Mesothelial cell of epicardium (in vitro differentiated cells): Measurements from ENCODE around the gene MARCHF6. TPM values are rescaled to one million over a fixed set of nuclear protein-coding genes. Genes with fewer than 3 reads are reported as not detected.

Experiments used
- DNase-seq, 2 experiments: peaks; one replicate each; pipeline ENCODE4 v3.0.0; 2021; ENCODE audit warnings: low spot score in 2 of 2; ENCODE audit not compliant: unreplicated experiment in 2 of 2
- H3K27ac Mint-ChIP-seq: 2 replicates; pipeline ENCODE4 v1.8.0; 2021; ENCODE audit warnings: mixed read lengths
- H3K27me3 Mint-ChIP-seq: 2 replicates; pipeline ENCODE4 v1.8.0; 2021; ENCODE audit warnings: low read depth, mixed read lengths
- H3K36me3 Mint-ChIP-seq: 2 replicates; pipeline ENCODE4 v1.8.0; 2021; ENCODE audit warnings: mixed read lengths
- H3K4me1 Mint-ChIP-seq: 2 replicates; pipeline ENCODE4 v1.8.0; 2021; ENCODE audit warnings: mixed read lengths
- H3K4me3 Mint-ChIP-seq: 2 replicates; pipeline ENCODE4 v1.8.0; 2021; ENCODE audit warnings: mild to moderate bottlenecking, moderate library complexity, mixed read lengths
- H3K9me3 Mint-ChIP-seq: 2 replicates; pipeline ENCODE4 v1.8.0; 2021; ENCODE audit warnings: mixed read lengths
- total RNA-seq: library from RNA; stranded (reverse); gene quantifications from 3 replicates; pipeline ENCODE4 v1.2.1, GENCODE V29; 2021
- TF ChIP-seq, protein P1 (sequence below): fragments of 200-600 bp; sonication (generic); IDR thresholded peaks from one replicate; pipeline ENCODE4 v1.5.0; 2021; ENCODE audit warnings: antibody characterized with exemption; ENCODE audit not compliant: unreplicated experiment

Gene MARCHF6
- total RNA-seq, 1 donor from 2014 or later, result 273 TPM

DNA sequence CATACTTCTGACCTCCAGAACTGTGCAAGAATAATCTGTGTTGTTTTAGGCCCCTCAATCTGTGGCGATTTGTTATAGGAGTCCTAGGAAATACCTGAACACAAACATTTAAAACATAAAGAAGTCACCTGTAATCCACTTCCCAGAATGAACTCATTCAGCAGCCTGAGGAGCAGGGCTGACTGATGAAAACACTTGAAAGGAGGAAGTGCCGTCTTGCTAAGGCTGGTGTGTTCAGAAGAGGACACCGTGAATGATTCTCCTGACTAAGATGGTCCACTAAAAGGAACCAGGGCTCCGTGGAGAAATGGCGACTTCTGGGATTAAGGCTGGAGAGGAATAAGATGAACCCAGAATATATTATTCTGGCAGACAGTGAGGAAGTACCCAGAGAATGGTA lies 18.7 kb upstream of the MARCHF6 start:
- Mint-ChIP-seq H3K4me1 (peaks cover 28% of the 10 kb centered on the region), H3K27me3 (peaks cover 58% of the 10 kb centered on the region), H3K36me3 (no peaks in the 10 kb centered on the region), H3K27ac (no peak overlapping the region), H3K4me3 (peak overlapping the region; percentile 6), H3K9me3 (no peaks in the 10 kb centered on the region)
- DNase-seq, result no peak
- TF ChIP-seq, protein P1, sequence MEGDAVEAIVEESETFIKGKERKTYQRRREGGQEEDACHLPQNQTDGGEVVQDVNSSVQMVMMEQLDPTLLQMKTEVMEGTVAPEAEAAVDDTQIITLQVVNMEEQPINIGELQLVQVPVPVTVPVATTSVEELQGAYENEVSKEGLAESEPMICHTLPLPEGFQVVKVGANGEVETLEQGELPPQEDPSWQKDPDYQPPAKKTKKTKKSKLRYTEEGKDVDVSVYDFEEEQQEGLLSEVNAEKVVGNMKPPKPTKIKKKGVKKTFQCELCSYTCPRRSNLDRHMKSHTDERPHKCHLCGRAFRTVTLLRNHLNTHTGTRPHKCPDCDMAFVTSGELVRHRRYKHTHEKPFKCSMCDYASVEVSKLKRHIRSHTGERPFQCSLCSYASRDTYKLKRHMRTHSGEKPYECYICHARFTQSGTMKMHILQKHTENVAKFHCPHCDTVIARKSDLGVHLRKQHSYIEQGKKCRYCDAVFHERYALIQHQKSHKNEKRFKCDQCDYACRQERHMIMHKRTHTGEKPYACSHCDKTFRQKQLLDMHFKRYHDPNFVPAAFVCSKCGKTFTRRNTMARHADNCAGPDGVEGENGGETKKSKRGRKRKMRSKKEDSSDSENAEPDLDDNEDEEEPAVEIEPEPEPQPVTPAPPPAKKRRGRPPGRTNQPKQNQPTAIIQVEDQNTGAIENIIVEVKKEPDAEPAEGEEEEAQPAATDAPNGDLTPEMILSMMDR, result no peak

DNA sequence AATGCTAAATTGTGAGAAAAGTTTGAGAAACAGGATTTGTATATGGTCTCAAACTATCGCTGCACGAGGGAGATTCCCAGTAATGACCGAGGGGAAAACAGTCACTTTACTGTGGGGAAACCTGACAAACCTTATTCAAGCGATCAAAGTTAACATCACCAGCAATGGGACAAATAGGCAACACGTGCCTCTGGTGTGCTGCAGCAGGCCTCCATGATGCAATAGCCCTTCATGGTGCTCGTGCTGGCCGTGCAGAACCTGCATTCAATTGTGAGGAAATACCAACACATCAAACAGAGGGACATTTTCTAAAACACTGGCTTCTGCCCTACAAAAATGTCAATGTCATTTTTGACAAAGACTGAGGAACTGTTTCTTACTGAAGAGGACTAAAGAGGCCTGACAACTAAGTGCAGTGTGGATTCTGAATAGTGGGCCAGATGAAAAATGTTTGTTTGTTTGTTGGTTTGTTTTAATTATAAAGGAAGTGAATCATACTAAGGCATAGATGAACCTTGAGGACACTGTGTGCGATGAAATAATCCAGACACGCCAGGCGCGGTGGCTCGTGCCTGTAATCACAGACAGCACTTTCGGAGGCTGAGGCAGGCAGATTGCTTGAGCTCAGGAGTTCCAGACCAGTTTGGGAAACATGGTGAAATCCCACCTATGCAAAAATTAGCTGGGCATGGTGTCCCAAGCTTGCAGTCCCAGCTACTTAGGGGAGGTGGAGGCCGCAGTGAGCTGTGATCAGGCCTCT lies 17.6 kb upstream of the MARCHF6 start:
- H3K27me3 Mint-ChIP-seq, result peaks cover 50% of the 10 kb centered on the region
- no peaks in the 10 kb centered on the region for H3K36me3 Mint-ChIP-seq
- peaks cover 19% of the 10 kb centered on the region for H3K4me1 Mint-ChIP-seq
- no peak overlapping the region for H3K4me3 Mint-ChIP-seq
- DNase-seq, result no peak
- TF ChIP-seq, protein P1, result no peak
- no peaks in the 10 kb centered on the region for H3K9me3 Mint-ChIP-seq
- no peak overlapping the region for H3K27ac Mint-ChIP-seq

DNA sequence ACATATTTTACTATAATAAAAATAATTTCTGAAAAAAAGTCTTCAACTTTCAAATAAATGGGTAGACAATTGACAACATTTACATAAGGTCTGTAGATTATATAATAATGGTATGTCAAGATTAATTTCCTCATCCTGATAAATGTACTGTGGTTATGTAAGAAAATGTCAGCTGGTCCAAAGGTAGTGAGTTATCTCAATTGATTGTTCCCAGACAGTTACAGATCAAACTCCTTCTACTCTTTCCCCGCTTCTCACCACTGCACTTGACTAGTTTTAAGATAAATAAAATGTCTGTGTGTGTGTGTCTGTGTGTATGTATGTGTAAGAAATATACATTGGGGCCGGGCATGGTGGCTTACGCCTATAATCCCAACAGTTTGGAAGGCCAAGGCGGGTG lies 16.4 kb upstream of the MARCHF6 start:
- Mint-ChIP-seq H3K9me3 (no peaks in the 10 kb centered on the region), H3K27ac (no peak overlapping the region), H3K36me3 (no peaks in the 10 kb centered on the region), H3K27me3 (peaks cover 38% of the 10 kb centered on the region), H3K4me3 (no peak overlapping the region), H3K4me1 (peaks cover 7% of the 10 kb centered on the region)
- no peak for DNase-seq
- TF ChIP-seq, protein P1, result no peak

DNA sequence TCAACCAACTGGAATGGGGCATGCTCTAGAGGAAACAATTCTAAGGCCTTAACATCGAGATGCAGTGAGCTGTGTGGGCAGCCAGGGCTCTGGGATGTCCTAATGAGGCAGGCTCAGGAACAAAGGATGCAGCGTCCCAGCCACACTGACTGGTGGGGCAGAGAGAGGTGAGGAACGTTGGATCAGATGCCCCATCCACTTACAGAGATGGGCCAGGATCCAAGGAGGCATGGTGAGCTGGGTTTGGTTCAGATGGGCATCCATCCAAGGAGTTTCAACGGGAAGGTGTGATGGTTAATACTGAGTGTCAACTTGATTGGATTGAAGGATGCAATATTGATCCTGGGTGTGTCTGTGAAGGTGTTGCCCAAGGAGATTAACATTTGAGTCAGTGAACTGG lies 15.5 kb upstream of the MARCHF6 start:
- Mint-ChIP-seq H3K4me1 (peaks cover 5% of the 10 kb centered on the region), H3K36me3 (no peaks in the 10 kb centered on the region), H3K27ac (no peak overlapping the region), H3K9me3 (no peaks in the 10 kb centered on the region), H3K27me3 (peaks cover 29% of the 10 kb centered on the region), H3K4me3 (no peak overlapping the region)
- TF ChIP-seq, protein P1, result no peak
- no peak for DNase-seq

DNA sequence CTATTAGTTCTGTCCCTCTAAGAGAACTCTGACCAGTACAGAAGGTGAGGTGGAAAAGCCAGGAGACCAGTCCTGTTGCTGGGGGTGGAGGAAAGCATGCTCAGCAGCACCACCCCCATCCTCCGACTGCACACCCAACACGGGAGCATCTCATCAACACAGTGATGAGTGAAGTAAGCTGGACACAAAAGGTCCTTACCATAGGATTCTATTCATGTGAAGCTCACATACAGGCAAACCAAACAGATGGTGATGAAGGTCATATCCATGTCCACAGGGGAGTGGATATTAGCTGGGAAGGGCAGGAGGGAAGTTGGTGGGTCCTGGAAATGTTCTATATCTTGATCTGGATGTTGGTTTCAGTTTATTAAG lies 14.8 kb upstream of the MARCHF6 start:
- Mint-ChIP-seq H3K9me3 (no peaks in the 10 kb centered on the region), H3K4me3 (no peak overlapping the region), H3K36me3 (no peaks in the 10 kb centered on the region), H3K27ac (no peak overlapping the region), H3K27me3 (peaks cover 22% of the 10 kb centered on the region), H3K4me1 (no peaks in the 10 kb centered on the region)
- TF ChIP-seq, protein P1, result no peak
- no peak for DNase-seq
